ENCODE data around the gene TIMMDC1. TPM values are rescaled to one million over a fixed set of nuclear protein-coding genes. Genes with fewer than 3 reads are reported as not detected.

Gene TIMMDC1
- total and polyA plus RNA-seq, 2 of the 13 experiments (the other 11 are each of a cell fraction or from before 2014, with no cell fraction given) = 50.0 to 77.8 TPM

GRCh38 chr3:119463171-119464169 is 34.9 kb upstream of the TIMMDC1 start, which contains the start of gene TMEM39A (continued):
- TF ChIP-seq YEATS2 (CRISPR knock-in tag; IDR thresholded peaks at IDR 0.05; ENCODE audit: borderline replicate concordance) = peak; percentile 95
- no peak for TF ChIP-seq ZNF354B (CRISPR knock-in tag; IDR thresholded peaks at IDR 0.05)
- TF ChIP-seq AFF4 (CRISPR knock-in tag; IDR thresholded peaks at IDR 0.05) = no peak; the same call in 1 of the 2 replicates
- TF ChIP-seq TRAFD1 (CRISPR knock-in tag; IDR thresholded peaks at IDR 0.05; ENCODE audit: borderline replicate concordance) = peak; percentile 31; the same call in 1 of the 2 replicates
- no peak for TF ChIP-seq REXO4 (CRISPR knock-in tag; IDR thresholded peaks at IDR 0.05; ENCODE audit: borderline replicate concordance)
- TF ChIP-seq HCFC1 (IDR thresholded peaks at IDR 0.05; ENCODE audit: low read depth, low read length) = peak; percentile 82
- no peak for TF ChIP-seq ESRRA (CRISPR knock-in tag; IDR thresholded peaks at IDR 0.05; ENCODE audit: low read depth)
- no peak for TF ChIP-seq ETS1 (CRISPR knock-in tag; IDR thresholded peaks at IDR 0.05)
- no peak for TF ChIP-seq MTF2 (CRISPR knock-in tag; IDR thresholded peaks at IDR 0.05; ENCODE audit: borderline replicate concordance)
- TF ChIP-seq THAP7 (CRISPR knock-in tag; IDR thresholded peaks at IDR 0.05) = peak; percentile 63; the same call in 1 of the 2 replicates
- peak; percentile 100 for TF ChIP-seq CREM (IDR thresholded peaks at IDR 0.05)
- TF ChIP-seq CREM (CRISPR knock-in tag; IDR thresholded peaks at IDR 0.05) = peak; percentile 94
- TF ChIP-seq BRF2 (CRISPR knock-in tag; IDR thresholded peaks at IDR 0.05) = 0 out of 2 replicates have a peak, but pooled peaks have one; percentile 68
- peak; percentile 78; the same call in 1 of the 2 replicates for TF ChIP-seq ZNF280B (CRISPR knock-in tag; IDR thresholded peaks at IDR 0.05; ENCODE audit: borderline replicate concordance)
- TF ChIP-seq TARDBP (CRISPR knock-in tag; IDR thresholded peaks at IDR 0.05) = peak; percentile 85; the same call in 1 of the 2 replicates
- no peak for TF ChIP-seq ZFP62 (CRISPR knock-in tag; IDR thresholded peaks at IDR 0.05)
- TF ChIP-seq BRCA1 (CRISPR knock-in tag; IDR thresholded peaks at IDR 0.05) = 0 out of 2 replicates have a peak, but pooled peaks have one; percentile 72

Measured in HepG2 (cell line).